ENCODE results near the gene CCL14.
A peak's percentile ranks its signal among the peaks of the same experiment; 100 is the strongest.

DNA sequence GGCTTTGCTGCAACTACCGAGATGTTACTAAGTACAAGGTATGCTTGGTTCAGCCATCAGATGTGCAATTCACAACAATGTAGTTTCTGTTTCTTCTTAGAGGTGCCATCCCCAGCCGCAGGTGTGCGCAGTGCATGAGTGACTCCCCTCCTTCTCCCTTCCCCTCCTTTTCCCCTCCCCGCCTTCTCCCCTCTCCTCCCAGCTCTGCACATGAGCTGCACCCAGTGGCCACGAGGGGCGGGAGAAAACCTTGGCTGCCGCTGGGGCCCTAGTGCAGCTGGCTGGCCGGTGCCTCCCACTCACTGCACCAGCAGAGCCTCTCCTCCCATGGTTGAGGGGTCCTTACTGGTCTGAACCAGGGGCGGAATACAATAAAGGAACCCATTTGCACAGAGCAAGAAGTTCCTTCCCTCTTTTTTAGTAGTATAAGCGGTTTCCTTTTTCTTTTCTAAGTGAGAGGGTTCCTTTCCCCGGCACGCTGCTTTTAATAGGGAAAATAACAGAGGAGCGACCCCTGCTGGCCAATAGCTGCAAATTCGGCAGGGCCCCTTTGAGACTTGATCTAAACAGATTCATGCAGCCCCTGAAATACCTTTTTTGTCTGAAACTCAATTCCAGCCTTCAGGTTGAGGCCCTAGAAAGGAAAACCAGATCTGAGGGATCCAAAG is 22.6 kb upstream of the CCL14 start:
- TF ChIP-seq, protein P1, sequence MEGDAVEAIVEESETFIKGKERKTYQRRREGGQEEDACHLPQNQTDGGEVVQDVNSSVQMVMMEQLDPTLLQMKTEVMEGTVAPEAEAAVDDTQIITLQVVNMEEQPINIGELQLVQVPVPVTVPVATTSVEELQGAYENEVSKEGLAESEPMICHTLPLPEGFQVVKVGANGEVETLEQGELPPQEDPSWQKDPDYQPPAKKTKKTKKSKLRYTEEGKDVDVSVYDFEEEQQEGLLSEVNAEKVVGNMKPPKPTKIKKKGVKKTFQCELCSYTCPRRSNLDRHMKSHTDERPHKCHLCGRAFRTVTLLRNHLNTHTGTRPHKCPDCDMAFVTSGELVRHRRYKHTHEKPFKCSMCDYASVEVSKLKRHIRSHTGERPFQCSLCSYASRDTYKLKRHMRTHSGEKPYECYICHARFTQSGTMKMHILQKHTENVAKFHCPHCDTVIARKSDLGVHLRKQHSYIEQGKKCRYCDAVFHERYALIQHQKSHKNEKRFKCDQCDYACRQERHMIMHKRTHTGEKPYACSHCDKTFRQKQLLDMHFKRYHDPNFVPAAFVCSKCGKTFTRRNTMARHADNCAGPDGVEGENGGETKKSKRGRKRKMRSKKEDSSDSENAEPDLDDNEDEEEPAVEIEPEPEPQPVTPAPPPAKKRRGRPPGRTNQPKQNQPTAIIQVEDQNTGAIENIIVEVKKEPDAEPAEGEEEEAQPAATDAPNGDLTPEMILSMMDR (IDR thresholded peaks at IDR 0.05), result peak; percentile 73
- TF ChIP-seq POLR2AphosphoS5 (IDR thresholded peaks at IDR 0.05; ENCODE audit: low read depth, low read length), result no peak
- TF ChIP-seq SIN3A (IDR thresholded peaks at IDR 0.05; ENCODE audit: borderline replicate concordance, insufficient read depth, low read depth, low read length), result no peak
- TF ChIP-seq, protein P2, sequence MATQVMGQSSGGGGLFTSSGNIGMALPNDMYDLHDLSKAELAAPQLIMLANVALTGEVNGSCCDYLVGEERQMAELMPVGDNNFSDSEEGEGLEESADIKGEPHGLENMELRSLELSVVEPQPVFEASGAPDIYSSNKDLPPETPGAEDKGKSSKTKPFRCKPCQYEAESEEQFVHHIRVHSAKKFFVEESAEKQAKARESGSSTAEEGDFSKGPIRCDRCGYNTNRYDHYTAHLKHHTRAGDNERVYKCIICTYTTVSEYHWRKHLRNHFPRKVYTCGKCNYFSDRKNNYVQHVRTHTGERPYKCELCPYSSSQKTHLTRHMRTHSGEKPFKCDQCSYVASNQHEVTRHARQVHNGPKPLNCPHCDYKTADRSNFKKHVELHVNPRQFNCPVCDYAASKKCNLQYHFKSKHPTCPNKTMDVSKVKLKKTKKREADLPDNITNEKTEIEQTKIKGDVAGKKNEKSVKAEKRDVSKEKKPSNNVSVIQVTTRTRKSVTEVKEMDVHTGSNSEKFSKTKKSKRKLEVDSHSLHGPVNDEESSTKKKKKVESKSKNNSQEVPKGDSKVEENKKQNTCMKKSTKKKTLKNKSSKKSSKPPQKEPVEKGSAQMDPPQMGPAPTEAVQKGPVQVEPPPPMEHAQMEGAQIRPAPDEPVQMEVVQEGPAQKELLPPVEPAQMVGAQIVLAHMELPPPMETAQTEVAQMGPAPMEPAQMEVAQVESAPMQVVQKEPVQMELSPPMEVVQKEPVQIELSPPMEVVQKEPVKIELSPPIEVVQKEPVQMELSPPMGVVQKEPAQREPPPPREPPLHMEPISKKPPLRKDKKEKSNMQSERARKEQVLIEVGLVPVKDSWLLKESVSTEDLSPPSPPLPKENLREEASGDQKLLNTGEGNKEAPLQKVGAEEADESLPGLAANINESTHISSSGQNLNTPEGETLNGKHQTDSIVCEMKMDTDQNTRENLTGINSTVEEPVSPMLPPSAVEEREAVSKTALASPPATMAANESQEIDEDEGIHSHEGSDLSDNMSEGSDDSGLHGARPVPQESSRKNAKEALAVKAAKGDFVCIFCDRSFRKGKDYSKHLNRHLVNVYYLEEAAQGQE (IDR thresholded peaks at IDR 0.05; ENCODE audit: insufficient read depth in 1 of 2, low read depth in 2 of 2, low read length in 1 of 2), result no peak
- TF ChIP-seq TCF7L2 (IDR thresholded peaks at IDR 0.05; ENCODE audit: low read depth, low read length), result no peak
